Naive thymus-derived CD4-positive, alpha-beta T cell (primary cell): ENCODE data around the gene EXT2. TPM values are rescaled to one million over a fixed set of nuclear protein-coding genes. Genes with fewer than 3 reads are reported as not detected.

Source experiments
- ATAC-seq: fragments of 150-1000 bp; cut with Tn5 transposase; 2 replicates; pipeline ENCODE4 v1.10.0; 2021; ENCODE audit warnings: mild to moderate bottlenecking, moderate library complexity
- CTCF ChIA-PET: fragments of 350-600 bp; sonication (Branson Sonifier 250); formaldehyde crosslinking; loops from one replicate; lab custom pipeline; 2021; ENCODE audit warnings: antibody characterized with exemption; lab: Charles Lee
- POLR2A ChIA-PET: fragments of 350-600 bp; sonication (Branson Sonifier 250); formaldehyde crosslinking; loops from one replicate; lab custom pipeline; 2021; ENCODE audit warnings: antibody characterized with exemption, inconsistent platforms; lab: Charles Lee
- DNase-seq, 9 donors: peaks; one replicate each; pipeline versions ENCODE4 v3.0.0 to v3.0.0-alpha.2; 2020 to 2022; ENCODE audit warnings: mixed read lengths in 1 of 9
- H3K27ac ChIP-seq: one replicate; pipeline ENCODE4 v1.7.0; 2013; ENCODE audit warnings: mild to moderate bottlenecking, low read depth, low read length, moderate library complexity
- H3K27me3 ChIP-seq, 2 donors: one replicate each; pipeline ENCODE4 v1.7.0; 2013; ENCODE audit warnings: low read length in 2 of 2, mild to moderate bottlenecking in 2 of 2, moderate library complexity in 2 of 2; ENCODE audit not compliant: control insufficient read depth in 2 of 2, insufficient read depth in 2 of 2
- H3K36me3 ChIP-seq, 3 experiments: 1 replicate in 2 of 3; 2 replicates in 1 of 3; pipeline ENCODE4 v1.7.0; 2013; ENCODE audit warnings: low read length in 3 of 3, mild to moderate bottlenecking in 3 of 3, moderate library complexity in 1 of 3; ENCODE audit not compliant: insufficient read depth in 3 of 3, control insufficient read depth in 2 of 3
- H3K4me1 ChIP-seq, 2 donors: one replicate each; pipeline ENCODE4 v1.7.0; 2013; ENCODE audit warnings: low read length in 2 of 2, mild to moderate bottlenecking in 2 of 2, moderate library complexity in 1 of 2; ENCODE audit not compliant: control insufficient read depth in 2 of 2, insufficient read depth in 2 of 2
- H3K4me3 ChIP-seq: 2 replicates; pipeline ENCODE4 v1.7.0; 2013; ENCODE audit warnings: mild to moderate bottlenecking, low read length
- H3K9me3 ChIP-seq, 3 experiments: 1 replicate in 2 of 3; 2 replicates in 1 of 3; pipeline ENCODE4 v1.7.0; 2013; ENCODE audit warnings: low read length in 3 of 3; ENCODE audit not compliant: control insufficient read depth in 2 of 3
- H3K27ac Mint-ChIP-seq, 9 donors: one replicate each; pipeline ENCODE4 v1.8.0; 2020 to 2022; ENCODE audit warnings: mixed read lengths in 9 of 9, mild to moderate bottlenecking in 8 of 9, moderate library complexity in 5 of 9, inconsistent platforms in 2 of 9
- H3K27me3 Mint-ChIP-seq, 5 donors: one replicate each; pipeline ENCODE4 v1.8.0; 2021 to 2022; ENCODE audit warnings: mixed read lengths in 5 of 5, mild to moderate bottlenecking in 1 of 5
- H3K36me3 Mint-ChIP-seq, 5 donors: one replicate each; pipeline ENCODE4 v1.8.0; 2020 to 2022; ENCODE audit warnings: mixed read lengths in 5 of 5, mild to moderate bottlenecking in 3 of 5, inconsistent platforms in 1 of 5
- H3K4me1 Mint-ChIP-seq, 7 donors: one replicate each; pipeline ENCODE4 v1.8.0; 2020 to 2022; ENCODE audit warnings: mixed read lengths in 7 of 7, mild to moderate bottlenecking in 3 of 7, inconsistent platforms in 1 of 7
- H3K4me3 Mint-ChIP-seq, 10 donors: one replicate each; pipeline ENCODE4 v1.8.0; 2020 to 2022; ENCODE audit warnings: mild to moderate bottlenecking in 10 of 10, mixed read lengths in 10 of 10, moderate library complexity in 6 of 10, inconsistent platforms in 2 of 10
- H3K9me3 Mint-ChIP-seq, 11 donors: one replicate each; pipeline ENCODE4 v1.8.0; 2020 to 2022; ENCODE audit warnings: mixed read lengths in 11 of 11, mild to moderate bottlenecking in 4 of 11, inconsistent platforms in 1 of 11, moderate library complexity in 1 of 11
- intact Hi-C, 2 donors: fragments of 100-400 bp; cut with micrococcal nuclease; formaldehyde crosslinking; loops; one replicate each; pipeline ENCODE4 v1.15.1; 2023
- polyA plus RNA-seq, 2 donors: library from polyadenylated mRNA; unstranded; fragments of 300-500 nt; fragmentation: Illumina TruSeq; gene quantifications; one replicate each; pipeline ENCODE4 v1.2.3, GENCODE V29; 2021
- total RNA-seq, 6 experiments: library from RNA in 5 of 6; stranded (reverse) in 5 of 6; gene quantifications; 1 replicate in 5 of 6; 2 replicates in 1 of 6; pipeline ENCODE4 v1.2.3 and lab custom pipeline; 2021 to 2026

The EXT2 gene
- total and polyA plus RNA-seq, 7 experiments from 2014 or later = 27.2 to 43.9 (median 31.5) TPM

DNA sequence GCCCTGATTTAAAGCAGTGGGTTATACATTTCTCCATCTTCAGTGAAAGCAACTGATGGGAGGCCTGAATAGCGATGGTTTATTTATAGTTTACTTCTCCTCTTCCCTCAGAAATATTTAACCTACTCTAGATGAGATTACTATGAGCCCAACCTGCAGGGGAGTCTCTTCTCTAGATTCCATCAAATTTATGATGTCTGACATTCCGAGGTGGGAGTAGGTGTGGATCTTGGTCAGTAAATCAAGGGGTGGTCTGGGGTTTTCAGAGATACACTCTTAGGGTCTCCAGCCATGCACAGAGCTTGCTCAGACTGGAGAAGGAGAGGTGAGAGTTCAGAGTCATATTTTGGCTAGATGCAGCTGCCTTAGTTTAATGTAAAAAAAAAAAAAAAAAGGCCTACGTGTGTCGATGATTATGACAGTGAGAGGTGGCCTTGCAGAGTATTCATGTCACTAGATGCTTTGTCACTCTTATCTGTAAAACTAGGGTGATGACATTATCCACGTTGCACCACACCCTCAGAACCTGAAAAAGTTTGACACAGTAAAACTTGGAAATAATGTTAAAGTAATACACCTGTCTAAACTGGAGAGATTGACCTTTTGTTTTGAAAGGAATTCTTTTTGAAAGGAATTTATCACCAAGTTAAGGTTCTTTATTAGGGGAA lies 81.2 kb downstream of the EXT2 start:
- no peak overlapping the region for H3K27ac Mint-ChIP-seq
- Histone ChIP-seq H3K4me1 (no peaks in the 10 kb centered on the region), H3K27ac (no peak overlapping the region), H3K27me3 (no peaks in the 10 kb centered on the region), H3K9me3 (no peaks in the 10 kb centered on the region), H3K36me3 (peaks cover 0 to 5% (median 0%) of the 10 kb centered on the region in 3 experiments), H3K4me3 (no peak overlapping the region)
- POLR2A ChIA-PET = no interaction called here
- CTCF ChIA-PET = no interaction called here
- H3K27me3 Mint-ChIP-seq = no peaks in the 10 kb centered on the region
- H3K4me1 Mint-ChIP-seq = peaks cover 0 to 21% (median 9%) of the 10 kb centered on the region in 7 donors
- peaks cover 0 to 55% (median 32%) of the 10 kb centered on the region in 5 donors for H3K36me3 Mint-ChIP-seq
- no peak overlapping the region for H3K4me3 Mint-ChIP-seq
- DNase-seq (no peak), ATAC-seq (no peak)
- intact Hi-C loops = no loop called here
- H3K9me3 Mint-ChIP-seq = no peaks in the 10 kb centered on the region

DNA sequence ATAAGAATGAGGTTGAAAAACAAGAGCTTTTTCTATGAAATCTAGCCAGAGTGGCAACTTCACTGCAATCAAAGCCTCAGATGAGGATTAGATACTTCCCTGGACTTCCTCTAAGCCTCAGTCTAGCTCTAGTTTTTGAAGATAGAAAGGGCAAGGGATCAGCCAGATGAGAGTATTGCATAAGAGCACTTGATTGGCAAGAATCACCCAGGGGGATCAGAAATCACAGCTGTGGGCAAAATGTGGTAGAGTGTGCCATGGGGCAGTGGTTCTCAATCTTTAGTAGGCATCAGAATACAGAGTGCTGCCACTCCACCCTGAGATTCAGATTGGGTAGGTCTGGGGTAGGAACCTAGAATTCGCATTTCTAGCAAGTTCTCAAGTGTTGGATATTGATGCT lies 82.4 kb downstream of the EXT2 start:
- H3K4me1 ChIP-seq = no peaks in the 10 kb centered on the region
- ATAC-seq (no peak), DNase-seq (no peak)
- no peaks in the 10 kb centered on the region for H3K27me3 ChIP-seq
- H3K9me3 ChIP-seq = no peaks in the 10 kb centered on the region
- no peak overlapping the region for H3K27ac Mint-ChIP-seq
- H3K4me3 Mint-ChIP-seq = no peak overlapping the region
- ChIA-PET POLR2A (no interaction called here), CTCF (interaction anchor here (0.7 kb wide), 1 partner anchor 17 kb away, joined by 4 read pairs; no protein-coding TSS in a partner anchor)
- H3K4me3 ChIP-seq = no peak overlapping the region
- intact Hi-C loops = no loop called here
- peaks cover 0 to 50% (median 27%) of the 10 kb centered on the region in 5 donors for H3K36me3 Mint-ChIP-seq
- H3K27me3 Mint-ChIP-seq = no peaks in the 10 kb centered on the region
- H3K4me1 Mint-ChIP-seq = peaks cover 0 to 21% (median 9%) of the 10 kb centered on the region in 7 donors
- no peak overlapping the region for H3K27ac ChIP-seq
- H3K36me3 ChIP-seq = peaks cover 0 to 2% (median 0%) of the 10 kb centered on the region in 3 experiments
- H3K9me3 Mint-ChIP-seq = no peaks in the 10 kb centered on the region

DNA sequence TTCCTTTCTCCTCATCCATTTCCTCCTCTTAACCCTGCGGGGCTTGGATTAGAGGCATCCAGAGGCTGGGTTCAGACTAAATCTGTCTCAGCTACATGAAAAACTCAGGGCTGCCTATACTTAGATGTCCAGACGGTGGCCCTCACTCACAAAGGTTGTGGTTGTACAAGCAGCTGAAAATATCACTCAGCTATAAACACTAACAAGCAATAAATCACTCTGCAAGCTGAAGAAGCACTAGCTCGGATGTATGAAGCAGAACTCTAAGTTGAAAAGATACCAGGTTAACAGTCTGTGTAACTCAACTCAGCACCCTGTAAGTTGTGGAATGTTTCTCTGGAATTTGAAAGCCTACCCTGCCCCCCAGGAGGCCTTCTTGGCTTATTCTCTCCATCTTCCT lies 82.9 kb downstream of the EXT2 start:
- Histone ChIP-seq H3K36me3 (no peaks in the 10 kb centered on the region), H3K27ac (no peak overlapping the region), H3K4me1 (no peaks in the 10 kb centered on the region), H3K9me3 (no peaks in the 10 kb centered on the region), H3K27me3 (no peaks in the 10 kb centered on the region), H3K4me3 (no peak overlapping the region)
- peaks cover 0 to 51% (median 23%) of the 10 kb centered on the region in 5 donors for H3K36me3 Mint-ChIP-seq
- no peak overlapping the region for H3K27ac Mint-ChIP-seq
- ChIA-PET POLR2A (no interaction called here), CTCF (interaction anchor here (0.7 kb wide), 1 partner anchor 17 kb away, joined by 4 read pairs; no protein-coding TSS in a partner anchor)
- intact Hi-C loops = no loop called here
- H3K4me3 Mint-ChIP-seq = no peak overlapping the region
- H3K4me1 Mint-ChIP-seq = peaks cover 0 to 23% (median 9%) of the 10 kb centered on the region in 7 donors
- DNase-seq = no peak
- H3K27me3 Mint-ChIP-seq = no peaks in the 10 kb centered on the region
- H3K9me3 Mint-ChIP-seq = no peaks in the 10 kb centered on the region
- ATAC-seq = no peak

DNA sequence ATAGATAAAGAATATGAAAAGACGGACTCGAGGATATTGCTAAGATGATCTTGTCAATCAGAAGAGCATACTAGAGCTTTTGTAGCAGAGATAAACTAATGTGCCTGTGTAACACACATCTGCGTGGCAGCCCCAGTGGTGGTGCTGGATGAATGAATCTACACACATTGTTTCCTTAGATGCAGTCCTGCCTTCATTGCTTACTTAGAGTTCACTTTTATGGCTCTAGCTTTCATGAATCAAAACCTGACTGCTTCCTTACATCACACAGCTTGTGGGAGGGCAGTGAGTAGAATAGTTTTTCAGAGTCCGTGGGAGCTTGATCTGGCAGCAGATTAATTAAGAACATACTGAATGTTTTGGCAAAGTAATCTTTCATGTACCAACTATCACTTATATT lies 83.7 kb downstream of the EXT2 start:
- no peak overlapping the region for H3K27ac ChIP-seq
- H3K4me3 Mint-ChIP-seq = no peak overlapping the region
- peaks cover 0 to 55% (median 23%) of the 10 kb centered on the region in 5 donors for H3K36me3 Mint-ChIP-seq
- ATAC-seq = no peak
- H3K4me1 Mint-ChIP-seq = peaks cover 0 to 23% (median 9%) of the 10 kb centered on the region in 7 donors
- no peak for DNase-seq
- no peaks in the 10 kb centered on the region for H3K27me3 ChIP-seq
- H3K4me3 ChIP-seq = no peak overlapping the region
- no peak overlapping the region for H3K27ac Mint-ChIP-seq
- ChIA-PET CTCF (no interaction called here), POLR2A (interaction anchor here (0.6 kb wide), 1 partner anchor 14 kb away, joined by 3 read pairs; no protein-coding TSS in a partner anchor)
- no peaks in the 10 kb centered on the region for H3K27me3 Mint-ChIP-seq
- no peaks in the 10 kb centered on the region for H3K9me3 ChIP-seq
- no peaks in the 10 kb centered on the region for H3K36me3 ChIP-seq
- intact Hi-C loops = no loop called here
- no peaks in the 10 kb centered on the region for H3K9me3 Mint-ChIP-seq
- no peaks in the 10 kb centered on the region for H3K4me1 ChIP-seq

DNA sequence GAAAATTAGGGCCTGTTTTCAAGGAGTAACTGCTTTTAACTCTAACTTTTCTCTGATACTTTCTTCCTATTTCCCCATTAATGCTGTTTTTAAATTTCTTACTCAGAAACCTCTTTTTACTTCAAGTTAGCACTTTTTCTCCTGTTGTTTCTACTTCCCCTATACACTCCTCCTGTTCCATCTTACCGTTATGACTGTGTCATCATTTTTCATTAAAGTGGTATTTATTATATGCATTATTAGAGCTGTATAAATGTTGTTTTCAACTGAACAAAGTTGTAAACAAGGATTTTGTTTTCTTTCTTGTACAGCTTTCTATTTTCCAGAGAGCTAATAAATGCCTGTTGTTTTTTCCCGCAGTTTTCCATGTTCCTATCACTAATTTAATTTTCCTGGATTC lies 84.6 kb downstream of the EXT2 start:
- H3K4me3 ChIP-seq = no peak overlapping the region
- CTCF ChIA-PET = no interaction called here
- H3K36me3 ChIP-seq = no peaks in the 10 kb centered on the region
- Mint-ChIP-seq H3K36me3 (peaks cover 0 to 55% (median 27%) of the 10 kb centered on the region in 5 donors), H3K9me3 (peaks cover 0 to 2% (median 0%) of the 10 kb centered on the region in 11 donors), H3K4me3 (no peak overlapping the region), H3K27ac (no peak overlapping the region), H3K4me1 (peaks cover 0 to 18% (median 9%) of the 10 kb centered on the region in 7 donors), H3K27me3 (no peaks in the 10 kb centered on the region)
- no peak overlapping the region for H3K27ac ChIP-seq
- POLR2A ChIA-PET = no interaction called here
- intact Hi-C loops = no loop called here
- no peaks in the 10 kb centered on the region for H3K9me3 ChIP-seq
- ATAC-seq (no peak), DNase-seq (no peak)
- no peaks in the 10 kb centered on the region for H3K27me3 ChIP-seq
- no peaks in the 10 kb centered on the region for H3K4me1 ChIP-seq

DNA sequence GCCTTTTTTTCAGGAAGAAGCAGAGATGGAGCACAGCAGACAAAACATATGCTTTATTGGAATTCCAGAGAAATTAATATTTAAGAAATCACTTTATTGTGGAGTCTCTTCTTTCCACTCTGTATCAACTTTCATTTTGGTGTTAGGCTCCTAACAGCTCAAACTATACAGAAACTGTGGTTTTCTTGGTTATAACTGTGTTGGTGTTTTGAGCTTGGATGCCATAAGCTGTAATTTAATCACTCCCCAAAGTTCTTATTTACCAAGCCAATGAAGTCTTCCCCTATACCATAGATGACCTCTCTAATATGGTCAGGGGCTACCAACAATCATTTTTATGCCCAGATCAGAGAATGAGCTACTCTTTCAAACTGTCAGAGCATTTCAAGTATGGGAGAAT lies 90.0 kb downstream of the EXT2 start:
- Mint-ChIP-seq H3K27ac (no peak overlapping the region), H3K4me3 (no peak overlapping the region), H3K36me3 (peaks cover 15 to 73% (median 55%) of the 10 kb centered on the region in 5 donors), H3K4me1 (peaks cover 0 to 10% (median 7%) of the 10 kb centered on the region in 7 donors), H3K27me3 (no peaks in the 10 kb centered on the region), H3K9me3 (peaks cover 0 to 26% (median 24%) of the 10 kb centered on the region in 11 donors)
- H3K27me3 ChIP-seq = no peaks in the 10 kb centered on the region
- H3K4me1 ChIP-seq = no peaks in the 10 kb centered on the region
- DNase-seq (no peak), ATAC-seq (no peak)
- POLR2A ChIA-PET = interaction anchor here (0.8 kb wide), 1 partner anchor 267 kb away, joined by 3 read pairs; no protein-coding TSS in a partner anchor
- CTCF ChIA-PET = no interaction called here
- H3K9me3 ChIP-seq = peaks cover 0 to 14% (median 0%) of the 10 kb centered on the region in 3 experiments
- no peak overlapping the region for H3K4me3 ChIP-seq
- H3K27ac ChIP-seq = no peak overlapping the region
- intact Hi-C loops = no loop called here
- peaks cover 0 to 14% (median 0%) of the 10 kb centered on the region in 3 experiments for H3K36me3 ChIP-seq
